Measurements from ENCODE around the gene DNAH10.

Gene DNAH10

GRCh38 chr12:123933214-123933613 lies 171.1 kb downstream of the DNAH10 start:
- H3K4me3 ChIP-seq (ENCODE audit: low read depth in 1 of 2, low read length in 2 of 2), result no peak overlapping the region
- H3K27me3 ChIP-seq (ENCODE audit: control insufficient read depth in 1 of 2, insufficient read depth in 2 of 2, low read length in 2 of 2), result no peaks in the 10 kb centered on the region
- H3K9me3 ChIP-seq (ENCODE audit: low read length), result no peaks in the 10 kb centered on the region
- H3K9ac ChIP-seq (ENCODE audit: low read length), result no peak overlapping the region
- no peaks in the 10 kb centered on the region for H3K4me1 ChIP-seq (ENCODE audit: insufficient read depth, low read length)
- H3K36me3 ChIP-seq (ENCODE audit: insufficient read depth, low read length), result peaks cover 9% of the 10 kb centered on the region
- no peak overlapping the region for H3K27ac ChIP-seq (ENCODE audit: low read depth, low read length)

DNA sequence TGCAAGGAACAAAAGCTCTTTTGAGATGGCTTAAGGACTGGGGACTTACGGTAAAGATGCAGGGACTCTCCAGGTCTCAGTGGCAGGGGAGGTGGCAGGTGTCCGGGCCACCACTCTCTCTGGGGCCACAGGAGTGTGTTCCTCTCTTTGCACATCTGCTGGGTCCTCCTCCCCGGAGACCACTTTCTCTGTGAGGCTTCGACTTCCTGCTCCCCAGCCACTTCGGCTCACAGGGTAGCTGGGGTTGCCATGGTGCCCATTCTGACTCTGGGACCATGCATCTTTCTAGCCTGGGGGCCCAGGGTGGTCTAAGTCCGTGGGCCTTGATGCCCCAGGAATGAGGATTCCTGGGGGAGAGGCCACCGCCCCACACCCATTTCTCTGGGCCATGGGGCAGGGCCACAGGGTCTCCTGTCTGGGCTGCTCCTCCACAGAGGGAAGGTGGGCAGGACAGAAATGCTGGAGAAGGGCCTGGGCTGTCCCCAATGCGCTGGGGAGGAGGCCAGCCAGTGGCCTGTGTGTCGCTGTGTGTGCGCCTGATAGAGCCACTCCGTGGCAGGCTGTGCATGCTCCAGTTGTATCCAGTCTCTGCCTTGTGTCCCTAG lies 172.0 kb downstream of the DNAH10 start:
- H3K27ac ChIP-seq (ENCODE audit: low read depth, low read length), result no peak overlapping the region
- H3K27me3 ChIP-seq (ENCODE audit: control insufficient read depth in 1 of 2, insufficient read depth in 2 of 2, low read length in 2 of 2), result no peaks in the 10 kb centered on the region
- no peak overlapping the region for H3K9ac ChIP-seq (ENCODE audit: low read length)

GRCh38 chr12:123934829-123935228 lies 172.7 kb downstream of the DNAH10 start:
- no peak overlapping the region for H3K27ac ChIP-seq (ENCODE audit: low read depth, low read length)
- no peaks in the 10 kb centered on the region for H3K4me1 ChIP-seq (ENCODE audit: insufficient read depth, low read length)
- H3K9me3 ChIP-seq (ENCODE audit: low read length), result no peaks in the 10 kb centered on the region
- no peaks in the 10 kb centered on the region for H3K27me3 ChIP-seq (ENCODE audit: control insufficient read depth in 1 of 2, insufficient read depth in 2 of 2, low read length in 2 of 2)
- H3K36me3 ChIP-seq (ENCODE audit: insufficient read depth, low read length), result peaks cover 9% of the 10 kb centered on the region
- no peak overlapping the region for H3K9ac ChIP-seq (ENCODE audit: low read length)
- H3K4me3 ChIP-seq (ENCODE audit: low read depth in 1 of 2, low read length in 2 of 2), result no peak overlapping the region

More for the DNA sequence above, 172.0 kb downstream of the DNAH10 start:
- no peaks in the 10 kb centered on the region for H3K9me3 ChIP-seq (ENCODE audit: low read length)
- no peaks in the 10 kb centered on the region for H3K4me1 ChIP-seq (ENCODE audit: insufficient read depth, low read length)
- H3K4me3 ChIP-seq (ENCODE audit: low read depth in 1 of 2, low read length in 2 of 2), result no peak overlapping the region
- H3K36me3 ChIP-seq (ENCODE audit: insufficient read depth, low read length), result peaks cover 9% of the 10 kb centered on the region

DNA sequence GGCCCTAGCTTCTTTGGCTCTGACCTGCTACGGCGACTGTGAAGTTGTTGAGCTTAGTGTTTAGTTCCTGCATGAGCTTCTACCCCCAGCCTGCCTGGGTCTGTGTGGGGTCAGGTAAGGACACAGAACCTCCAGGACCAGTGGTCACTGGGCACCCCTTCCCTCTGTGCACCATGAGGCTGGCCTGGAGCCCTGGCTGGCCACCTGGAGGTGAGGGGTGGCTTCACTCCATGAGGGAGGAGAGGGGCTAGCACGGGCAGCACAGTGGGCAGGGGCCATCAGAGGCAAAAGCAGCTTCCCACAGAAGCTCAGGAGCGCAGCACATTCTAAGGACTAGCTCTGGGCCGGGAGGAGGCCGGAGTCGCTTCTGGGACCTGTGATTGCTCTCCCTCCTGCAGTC lies 173.9 kb downstream of the DNAH10 start:
- Histone ChIP-seq H3K4me1 (ENCODE audit: insufficient read depth, low read length) (no peaks in the 10 kb centered on the region), H3K9ac (ENCODE audit: low read length) (no peak overlapping the region), H3K9me3 (ENCODE audit: low read length) (no peaks in the 10 kb centered on the region)

DNA sequence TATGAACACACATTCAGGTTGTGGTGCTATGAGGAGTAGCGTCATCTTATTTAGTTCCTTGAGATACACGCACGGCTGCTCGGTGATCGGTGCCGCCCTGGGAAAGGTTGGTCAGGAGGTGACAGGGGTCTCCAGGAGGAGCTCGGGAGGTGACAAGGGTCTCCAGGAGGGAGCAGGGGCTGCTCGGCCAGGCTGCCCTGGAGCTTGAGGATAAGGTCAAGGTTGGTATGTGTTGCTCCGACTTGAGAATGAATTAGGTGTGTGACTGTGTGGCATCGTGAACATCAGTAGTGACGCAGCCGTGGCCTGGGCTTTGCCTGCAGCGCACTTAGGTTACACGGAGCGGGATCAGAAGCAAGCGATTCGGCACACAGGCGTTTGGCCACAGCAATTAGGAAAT lies 174.4 kb downstream of the DNAH10 start:
- Histone ChIP-seq H3K27me3 (ENCODE audit: control insufficient read depth in 1 of 2, insufficient read depth in 2 of 2, low read length in 2 of 2) (no peaks in the 10 kb centered on the region), H3K9ac (ENCODE audit: low read length) (no peak overlapping the region), H3K9me3 (ENCODE audit: low read length) (no peaks in the 10 kb centered on the region), H3K36me3 (ENCODE audit: insufficient read depth, low read length) (peaks cover 20% of the 10 kb centered on the region), H3K4me3 (ENCODE audit: low read depth in 1 of 2, low read length in 2 of 2) (no peak overlapping the region), H3K4me1 (ENCODE audit: insufficient read depth, low read length) (no peaks in the 10 kb centered on the region), H3K27ac (ENCODE audit: low read depth, low read length) (no peak overlapping the region)

More for the DNA sequence above, 173.9 kb downstream of the DNAH10 start:
- peaks cover 15% of the 10 kb centered on the region for H3K36me3 ChIP-seq (ENCODE audit: insufficient read depth, low read length)
- no peaks in the 10 kb centered on the region for H3K27me3 ChIP-seq (ENCODE audit: control insufficient read depth in 1 of 2, insufficient read depth in 2 of 2, low read length in 2 of 2)
- H3K27ac ChIP-seq (ENCODE audit: low read depth, low read length), result no peak overlapping the region
- H3K4me3 ChIP-seq (ENCODE audit: low read depth in 1 of 2, low read length in 2 of 2), result no peak overlapping the region

DNA sequence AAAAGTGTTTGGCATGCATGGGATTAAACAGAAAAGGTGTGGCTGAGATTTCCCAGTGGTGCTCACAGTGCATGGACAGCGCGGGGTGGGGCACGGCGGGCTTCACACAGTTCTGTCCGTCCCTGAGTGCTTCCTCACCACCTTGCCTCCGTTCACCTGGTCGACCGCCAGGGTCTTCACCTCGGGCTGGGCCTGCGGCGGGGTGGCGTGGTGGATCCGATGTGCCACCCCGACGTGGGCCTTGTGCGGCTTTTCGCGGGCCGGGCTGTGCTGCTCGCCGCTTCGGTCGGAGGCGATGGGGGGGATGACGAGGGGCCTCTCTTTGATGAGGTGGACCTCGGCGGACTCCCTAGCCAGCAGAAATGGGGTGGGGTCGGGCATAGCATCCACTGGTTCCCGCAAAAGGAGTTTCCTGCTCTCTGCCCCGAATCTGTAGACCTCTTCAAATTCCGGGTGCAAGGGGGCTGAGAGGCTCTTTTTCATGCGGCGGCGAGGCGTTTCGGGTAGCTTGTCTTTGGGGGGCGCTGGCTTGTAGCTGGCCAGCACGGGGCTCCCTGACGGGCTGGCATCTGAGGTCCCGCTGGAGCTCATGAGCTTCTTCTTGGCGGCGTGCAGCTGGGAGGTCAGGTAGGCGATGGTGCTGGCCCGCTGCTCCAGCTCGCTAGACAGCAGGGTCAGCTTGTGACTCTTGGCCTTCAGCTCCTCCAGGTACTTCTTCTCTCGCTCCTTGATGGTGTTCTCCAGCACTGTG lies 175.0 kb downstream of the DNAH10 start:
- Histone ChIP-seq H3K36me3 (ENCODE audit: insufficient read depth, low read length) (peaks cover 26% of the 10 kb centered on the region), H3K27ac (ENCODE audit: low read depth, low read length) (no peak overlapping the region)

DNA sequence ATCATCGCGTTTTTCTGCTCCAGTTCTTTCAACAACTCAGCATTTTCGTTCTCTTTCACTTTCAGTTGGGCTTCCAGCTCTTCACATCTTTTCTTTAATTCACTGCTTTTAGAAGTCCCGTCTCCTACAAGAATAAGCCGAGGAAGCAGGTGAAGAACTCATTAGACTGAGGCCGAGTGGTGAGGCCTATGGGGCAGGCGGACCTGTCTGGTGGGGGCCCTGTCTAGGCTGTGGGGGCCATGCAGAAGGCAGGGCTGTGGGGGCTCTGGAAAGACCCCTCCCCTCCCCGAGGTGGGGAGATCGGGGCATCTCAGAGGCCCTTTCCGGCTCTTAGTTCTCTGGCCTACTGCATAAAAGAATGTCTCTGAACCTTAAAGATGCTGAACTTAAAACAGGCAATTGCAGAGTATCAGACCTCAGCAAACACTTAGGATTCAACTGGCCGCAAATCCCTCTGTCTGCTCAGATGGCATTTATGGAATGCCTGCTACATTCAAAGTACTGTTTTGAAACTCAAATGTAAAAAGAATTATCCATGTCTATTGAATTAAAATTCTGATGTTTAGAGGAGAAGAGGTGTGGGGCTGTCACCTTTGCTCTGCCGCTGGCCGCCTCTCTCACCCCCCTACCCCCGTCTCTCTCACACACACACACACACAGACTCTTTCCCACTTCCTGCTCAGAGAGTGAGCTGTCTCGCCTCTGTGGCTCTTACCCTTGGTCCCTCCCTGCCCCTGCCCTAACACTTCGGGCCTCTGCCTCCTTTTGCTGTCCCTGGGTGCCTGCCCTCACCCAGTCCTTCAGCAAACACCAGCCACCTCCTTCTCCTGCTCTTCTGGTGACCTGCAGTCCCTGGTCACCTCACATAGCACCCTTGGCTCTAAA lies 175.8 kb downstream of the DNAH10 start:
- Histone ChIP-seq H3K9ac (ENCODE audit: low read length) (no peak overlapping the region), H3K9me3 (ENCODE audit: low read length) (no peaks in the 10 kb centered on the region), H3K4me3 (ENCODE audit: low read depth in 1 of 2, low read length in 2 of 2) (no peak overlapping the region), H3K27me3 (ENCODE audit: control insufficient read depth in 1 of 2, insufficient read depth in 2 of 2, low read length in 2 of 2) (no peaks in the 10 kb centered on the region), H3K4me1 (ENCODE audit: insufficient read depth, low read length) (no peaks in the 10 kb centered on the region), H3K27ac (ENCODE audit: low read depth, low read length) (no peak overlapping the region), H3K36me3 (ENCODE audit: insufficient read depth, low read length) (peaks cover 34% of the 10 kb centered on the region)

More for the DNA sequence above, 175.0 kb downstream of the DNAH10 start:
- no peaks in the 10 kb centered on the region for H3K27me3 ChIP-seq (ENCODE audit: control insufficient read depth in 1 of 2, insufficient read depth in 2 of 2, low read length in 2 of 2)
- H3K4me1 ChIP-seq (ENCODE audit: insufficient read depth, low read length), result no peaks in the 10 kb centered on the region
- no peak overlapping the region for H3K9ac ChIP-seq (ENCODE audit: low read length)
- H3K9me3 ChIP-seq (ENCODE audit: low read length), result no peaks in the 10 kb centered on the region
- H3K4me3 ChIP-seq (ENCODE audit: low read depth in 1 of 2, low read length in 2 of 2), result no peak overlapping the region

DNA sequence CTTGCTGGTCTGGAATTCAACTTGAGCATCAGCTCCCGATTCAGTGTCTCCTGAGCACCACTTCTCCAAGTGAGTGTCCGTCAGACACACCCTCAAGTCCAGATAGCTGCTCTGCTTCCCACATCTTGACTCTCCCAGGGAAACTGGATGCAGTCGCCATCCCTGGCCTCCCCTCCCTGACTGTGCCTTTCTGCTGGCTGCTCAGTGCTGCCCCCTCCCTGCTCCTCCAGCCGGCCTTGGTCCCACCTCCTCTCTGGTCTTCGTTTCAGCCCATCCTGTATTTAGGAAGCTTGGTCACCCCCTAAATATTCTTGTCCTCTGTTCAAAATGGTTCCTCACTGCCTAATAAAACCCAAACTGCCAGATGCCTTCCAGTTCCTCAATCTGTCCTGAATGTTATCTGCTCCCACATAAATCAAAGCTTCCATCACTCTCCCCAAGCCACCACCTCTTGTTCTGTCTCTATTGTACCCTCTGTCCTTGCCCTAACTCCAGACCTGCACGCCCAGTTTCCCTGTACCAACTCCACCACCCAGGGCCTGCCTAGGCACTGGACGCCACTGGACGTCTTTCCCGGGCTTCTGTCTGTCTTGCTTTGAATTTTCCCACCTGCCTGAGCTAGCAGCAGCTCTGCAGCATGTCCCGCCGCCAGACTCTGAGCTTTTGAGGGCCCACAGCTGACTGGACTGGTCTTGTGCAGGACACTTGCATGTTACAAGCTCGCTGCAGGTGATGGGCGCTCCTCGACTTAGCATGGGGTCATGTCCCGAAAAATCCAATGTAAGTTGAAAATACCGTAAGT lies 176.8 kb downstream of the DNAH10 start:
- Histone ChIP-seq H3K36me3 (ENCODE audit: insufficient read depth, low read length) (peaks cover 44% of the 10 kb centered on the region), H3K9me3 (ENCODE audit: low read length) (no peaks in the 10 kb centered on the region)

GRCh38 chr12:123939716-123940626 lies 177.9 kb downstream of the DNAH10 start:
- Histone ChIP-seq H3K4me1 (ENCODE audit: insufficient read depth, low read length) (no peaks in the 10 kb centered on the region), H3K9me3 (ENCODE audit: low read length) (no peaks in the 10 kb centered on the region), H3K27ac (ENCODE audit: low read depth, low read length) (no peak overlapping the region), H3K4me3 (ENCODE audit: low read depth in 1 of 2, low read length in 2 of 2) (no peak overlapping the region), H3K36me3 (ENCODE audit: insufficient read depth, low read length) (peaks cover 52% of the 10 kb centered on the region), H3K9ac (ENCODE audit: low read length) (no peak overlapping the region), H3K27me3 (ENCODE audit: control insufficient read depth in 1 of 2, insufficient read depth in 2 of 2, low read length in 2 of 2) (no peaks in the 10 kb centered on the region)

More for the DNA sequence above, 176.8 kb downstream of the DNAH10 start:
- Histone ChIP-seq H3K4me1 (ENCODE audit: insufficient read depth, low read length) (no peaks in the 10 kb centered on the region), H3K4me3 (ENCODE audit: low read depth in 1 of 2, low read length in 2 of 2) (no peak overlapping the region), H3K27ac (ENCODE audit: low read depth, low read length) (no peak overlapping the region), H3K27me3 (ENCODE audit: control insufficient read depth in 1 of 2, insufficient read depth in 2 of 2, low read length in 2 of 2) (no peaks in the 10 kb centered on the region), H3K9ac (ENCODE audit: low read length) (no peak overlapping the region)

DNA sequence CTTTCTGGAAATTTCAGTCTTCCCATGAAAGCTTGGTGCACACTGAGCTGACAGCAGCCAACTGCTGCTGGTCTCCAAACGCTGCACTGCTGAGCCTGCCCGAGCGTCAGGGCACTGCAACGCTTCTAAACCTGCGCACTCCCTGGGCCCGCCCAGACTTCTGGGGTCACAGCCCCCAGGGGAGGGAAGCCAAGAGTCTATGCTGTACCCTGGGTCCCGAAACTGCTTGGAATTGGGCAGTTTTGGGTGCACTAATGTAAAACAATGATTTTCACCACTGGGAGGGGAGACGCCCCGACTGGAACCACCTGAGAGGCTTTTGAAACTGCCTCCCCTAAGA lies 178.5 kb downstream of the DNAH10 start:
- Histone ChIP-seq H3K4me3 (ENCODE audit: low read depth in 1 of 2, low read length in 2 of 2) (no peak overlapping the region), H3K36me3 (ENCODE audit: insufficient read depth, low read length) (peaks cover 58% of the 10 kb centered on the region), H3K9ac (ENCODE audit: low read length) (no peak overlapping the region), H3K4me1 (ENCODE audit: insufficient read depth, low read length) (no peaks in the 10 kb centered on the region), H3K27me3 (ENCODE audit: control insufficient read depth in 1 of 2, insufficient read depth in 2 of 2, low read length in 2 of 2) (no peaks in the 10 kb centered on the region), H3K9me3 (ENCODE audit: low read length) (no peaks in the 10 kb centered on the region), H3K27ac (ENCODE audit: low read depth, low read length) (no peak overlapping the region)
